Inferior parietal cortex (tissue), 1 donor: ENCODE measurements around the gene CSGALNACT2.
"Not testable (repeated sequence)": the region's sequence is repeated elsewhere in the genome, so short reads cannot be mapped to it uniquely, and the experiment has no call there.

Experiments
- DNase-seq: peaks from one replicate; pipeline ENCODE4 v3.0.0-alpha.2; 2016; ENCODE audit errors: extremely low spot score

The CSGALNACT2 gene, protein sequence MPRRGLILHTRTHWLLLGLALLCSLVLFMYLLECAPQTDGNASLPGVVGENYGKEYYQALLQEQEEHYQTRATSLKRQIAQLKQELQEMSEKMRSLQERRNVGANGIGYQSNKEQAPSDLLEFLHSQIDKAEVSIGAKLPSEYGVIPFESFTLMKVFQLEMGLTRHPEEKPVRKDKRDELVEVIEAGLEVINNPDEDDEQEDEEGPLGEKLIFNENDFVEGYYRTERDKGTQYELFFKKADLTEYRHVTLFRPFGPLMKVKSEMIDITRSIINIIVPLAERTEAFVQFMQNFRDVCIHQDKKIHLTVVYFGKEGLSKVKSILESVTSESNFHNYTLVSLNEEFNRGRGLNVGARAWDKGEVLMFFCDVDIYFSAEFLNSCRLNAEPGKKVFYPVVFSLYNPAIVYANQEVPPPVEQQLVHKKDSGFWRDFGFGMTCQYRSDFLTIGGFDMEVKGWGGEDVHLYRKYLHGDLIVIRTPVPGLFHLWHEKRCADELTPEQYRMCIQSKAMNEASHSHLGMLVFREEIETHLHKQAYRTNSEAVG

DNA sequence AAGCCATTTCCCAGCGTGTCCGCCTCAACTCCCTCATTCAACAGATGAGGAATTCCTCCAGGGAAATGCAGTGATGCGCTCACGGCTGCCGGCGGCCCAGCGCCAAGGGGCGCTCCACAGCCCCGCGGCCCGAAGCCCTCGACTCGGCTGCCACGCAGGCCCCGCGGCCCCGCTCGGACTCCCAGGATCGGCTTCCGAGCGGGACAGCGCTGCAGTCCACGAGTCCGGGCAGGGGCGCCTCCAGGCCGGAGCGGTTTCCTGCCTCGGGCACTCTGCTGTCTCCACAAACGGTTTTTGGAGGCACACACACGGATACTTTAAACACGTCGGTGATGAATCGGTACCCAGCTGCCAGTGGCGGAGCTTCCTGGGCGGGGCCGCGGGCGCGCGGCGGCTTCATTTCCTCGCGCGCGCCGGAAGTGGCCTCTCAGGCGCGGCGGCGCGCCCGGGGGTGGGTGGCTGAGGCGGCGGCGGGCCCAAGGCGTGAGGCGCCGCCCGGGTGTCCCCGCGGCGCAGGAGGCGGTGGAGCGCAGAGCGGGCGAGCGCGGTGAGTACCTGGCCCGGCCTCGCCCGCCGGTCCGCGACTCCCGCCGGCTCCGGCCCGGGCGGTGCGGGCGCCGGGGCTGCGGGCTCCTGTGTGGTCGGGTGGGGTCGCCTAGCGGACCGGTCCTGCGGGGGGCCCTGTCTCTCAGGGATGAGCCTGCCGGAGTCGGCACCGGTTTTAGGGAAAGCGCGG lies at the start of gene CSGALNACT2:
TSS of gene CSGALNACT2 (plus strand) at position 425 of the 736 bp plus-strand sequence. CDS start 16,705 bp downstream, outside the sequence.
- DNase-seq: peak; percentile 81

DNA sequence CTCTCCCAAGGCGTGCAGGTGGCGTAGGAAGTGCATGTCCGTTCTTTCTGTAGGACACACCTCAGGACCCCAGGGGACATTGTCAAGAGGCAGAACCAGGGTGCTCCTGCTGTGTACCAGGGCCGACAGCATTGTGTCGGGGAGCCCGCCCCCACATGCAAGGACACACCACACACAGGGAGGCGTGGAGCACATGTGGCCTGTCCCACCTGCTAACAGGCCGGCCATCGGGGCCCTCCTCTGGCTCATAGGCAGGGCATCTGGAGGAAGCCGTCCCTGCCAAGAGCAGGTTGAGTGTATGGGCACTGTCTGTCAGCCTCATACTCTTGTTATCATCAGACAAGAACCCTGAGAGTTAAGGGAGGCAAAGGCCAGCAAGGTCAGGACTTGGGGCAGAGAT lies 48.7 kb upstream of the CSGALNACT2 start:
- DNase-seq: no peak

DNA sequence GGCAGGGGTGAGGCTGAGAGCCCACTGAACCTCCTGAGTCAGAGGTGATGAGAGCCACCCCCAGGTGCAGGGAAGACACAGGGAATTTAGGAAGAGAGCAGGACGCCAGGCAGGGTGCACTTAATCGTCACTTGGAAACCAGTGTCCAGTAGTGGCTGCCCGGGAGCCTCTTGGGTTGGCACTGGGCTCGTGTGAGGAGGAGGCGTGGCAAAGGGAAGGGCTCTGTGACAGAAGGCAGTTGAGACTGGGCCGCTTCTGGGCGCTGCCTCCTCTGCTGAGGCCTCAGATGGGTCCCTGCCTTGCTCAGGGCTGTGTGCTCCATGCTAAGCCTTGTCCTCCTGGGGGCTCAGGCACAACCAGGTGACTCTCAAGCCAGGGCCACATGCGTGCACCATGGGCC lies 48.1 kb upstream of the CSGALNACT2 start:
- no peak for DNase-seq

DNA sequence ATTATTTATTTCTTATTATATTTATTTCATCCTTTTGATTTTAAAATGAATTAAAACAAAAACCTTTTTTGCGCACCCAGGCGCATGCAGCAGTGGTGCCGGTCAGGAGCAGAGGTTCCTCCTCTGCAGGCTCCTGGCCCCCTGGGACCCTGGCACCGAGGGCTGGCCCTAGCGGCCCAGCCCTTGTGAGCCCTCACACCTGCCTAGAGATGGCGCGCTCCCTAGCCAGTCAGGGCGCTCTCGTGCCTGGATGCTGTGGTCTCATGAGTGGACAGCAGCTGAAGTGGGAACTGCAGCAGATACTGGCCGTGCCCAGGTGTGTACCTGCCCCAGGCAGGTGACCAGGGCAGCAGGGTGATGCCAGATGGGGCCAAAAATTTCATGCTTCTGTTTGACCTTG lies 47.6 kb upstream of the CSGALNACT2 start:
- DNase-seq: no peak

DNA sequence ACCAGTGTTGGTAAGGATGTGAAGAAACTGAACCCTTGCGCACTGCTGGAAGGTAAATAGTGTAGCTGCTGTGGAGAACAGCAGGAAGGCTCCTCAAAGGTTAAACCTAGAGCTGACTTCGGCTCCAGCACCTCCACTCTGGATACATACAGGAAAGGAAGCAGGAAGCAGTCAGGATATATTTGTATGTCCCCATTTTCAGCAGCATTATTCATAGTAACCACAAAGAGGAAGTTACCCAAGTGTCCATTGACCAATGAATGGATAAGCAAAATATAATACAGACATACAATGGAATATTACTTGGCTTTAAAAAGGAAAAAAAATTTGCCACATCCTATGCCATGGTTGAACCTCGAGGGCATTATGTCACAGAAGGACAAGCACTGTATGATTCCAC lies 46.4 kb upstream of the CSGALNACT2 start:
- no peak for DNase-seq

DNA sequence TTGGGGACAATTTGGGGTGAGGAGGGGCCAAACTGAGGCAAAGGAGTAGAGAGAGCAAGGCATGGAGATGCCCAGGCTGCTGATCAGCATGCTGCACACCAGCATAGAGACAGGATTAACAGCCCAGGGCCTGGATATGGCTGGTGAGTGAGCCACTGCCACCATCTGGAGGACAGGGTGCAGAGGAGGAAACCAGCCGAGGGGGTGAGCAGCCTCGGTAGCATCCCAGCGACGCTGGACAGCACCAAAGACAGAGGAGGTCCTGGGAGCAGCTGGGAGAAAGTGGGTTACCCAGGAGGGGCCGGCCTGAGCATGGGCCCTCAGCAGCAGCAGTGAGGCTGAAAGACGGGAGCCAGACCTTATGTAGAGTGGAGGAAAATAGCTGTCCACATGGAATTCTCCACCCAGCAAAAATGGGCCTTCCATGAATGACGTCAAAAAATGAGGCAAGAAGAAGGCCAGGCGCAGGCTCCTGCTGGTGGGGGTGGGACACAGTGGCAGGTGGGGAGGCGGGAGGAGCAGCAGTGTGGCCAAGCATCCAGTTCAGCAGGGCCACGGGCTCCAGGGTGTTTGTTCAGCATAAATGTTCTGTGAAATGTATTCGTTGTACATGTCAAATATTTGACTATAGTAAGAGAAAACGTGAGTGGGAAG lies 44.7 kb upstream of the CSGALNACT2 start:
- no peak for DNase-seq

DNA sequence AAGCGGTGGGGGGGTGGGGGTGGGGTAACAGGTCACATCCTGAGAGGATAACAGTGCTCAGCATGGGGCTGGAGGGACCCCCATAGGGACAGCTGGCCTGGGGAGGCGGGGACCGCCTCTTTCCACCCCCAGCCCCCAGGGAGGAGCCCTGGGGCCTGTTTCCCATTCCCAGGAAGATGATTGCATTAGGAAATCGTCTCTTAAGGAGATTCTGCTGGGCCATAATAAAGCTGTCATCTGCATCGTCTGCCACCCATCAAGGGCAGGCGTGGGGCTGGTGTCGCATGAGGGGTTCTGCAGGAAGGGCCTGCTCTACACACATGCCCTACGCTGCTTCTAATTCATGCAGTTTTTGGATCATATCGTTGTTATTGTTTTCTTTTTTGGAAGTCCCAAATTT lies 44.2 kb upstream of the CSGALNACT2 start:
- no peak for DNase-seq

DNA sequence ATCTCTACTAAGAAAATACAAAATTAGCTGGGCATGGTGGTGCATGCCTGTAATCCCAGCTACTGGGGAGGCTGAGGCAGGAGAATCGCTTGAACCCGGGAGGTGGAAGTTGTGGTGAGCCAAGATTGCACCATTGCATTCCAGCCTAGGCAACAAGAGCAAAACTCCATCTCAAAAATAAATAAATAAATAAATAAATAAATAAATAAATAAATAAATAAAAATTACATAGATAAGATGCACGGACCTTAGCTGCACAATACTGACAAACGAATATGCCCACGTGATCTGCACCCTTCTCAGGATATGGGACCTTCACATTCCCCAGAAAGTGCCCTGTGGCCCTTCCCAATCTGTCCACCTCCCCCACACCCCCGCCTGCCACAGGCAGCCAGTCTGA lies 38.9 kb upstream of the CSGALNACT2 start:
- not testable (repeated sequence) for DNase-seq

DNA sequence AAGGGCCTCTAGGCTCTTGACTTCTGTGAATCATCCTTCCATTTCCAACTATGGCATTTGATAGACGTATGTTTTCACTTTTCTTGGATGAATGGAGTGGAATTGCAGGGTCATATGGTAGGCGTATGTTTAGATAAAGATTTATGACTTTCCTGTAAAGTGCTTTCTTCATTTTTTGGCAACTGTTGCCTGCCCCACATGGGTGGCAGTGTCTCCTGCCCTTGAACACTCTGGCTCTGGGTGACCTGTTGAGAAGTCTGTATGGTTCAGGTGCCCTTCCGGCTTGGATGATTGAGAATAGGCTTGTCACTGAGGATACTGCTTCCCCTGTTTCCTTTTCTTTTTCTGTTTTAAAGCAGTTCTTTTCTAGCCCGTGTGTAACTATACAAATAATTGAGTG lies 38.3 kb upstream of the CSGALNACT2 start:
- DNase-seq: no peak

DNA sequence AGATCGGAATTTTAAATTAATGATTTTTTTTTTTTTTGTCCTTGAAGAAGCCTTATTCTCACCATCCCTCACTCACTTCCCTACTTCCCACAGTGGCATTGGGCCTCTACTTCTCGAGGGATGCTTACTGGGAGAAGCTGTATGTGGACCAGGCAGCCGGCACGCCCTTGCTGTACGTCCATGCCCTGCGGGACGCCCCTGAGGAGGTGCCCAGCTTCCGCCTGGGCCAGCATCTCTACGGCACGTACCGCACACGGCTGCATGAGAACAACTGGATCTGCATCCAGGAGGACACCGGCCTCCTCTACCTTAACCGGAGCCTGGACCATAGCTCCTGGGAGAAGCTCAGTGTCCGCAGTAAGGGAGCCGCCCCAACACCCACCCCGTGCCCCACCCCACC lies 37.9 kb upstream of the CSGALNACT2 start:
- DNase-seq: no peak

DNA sequence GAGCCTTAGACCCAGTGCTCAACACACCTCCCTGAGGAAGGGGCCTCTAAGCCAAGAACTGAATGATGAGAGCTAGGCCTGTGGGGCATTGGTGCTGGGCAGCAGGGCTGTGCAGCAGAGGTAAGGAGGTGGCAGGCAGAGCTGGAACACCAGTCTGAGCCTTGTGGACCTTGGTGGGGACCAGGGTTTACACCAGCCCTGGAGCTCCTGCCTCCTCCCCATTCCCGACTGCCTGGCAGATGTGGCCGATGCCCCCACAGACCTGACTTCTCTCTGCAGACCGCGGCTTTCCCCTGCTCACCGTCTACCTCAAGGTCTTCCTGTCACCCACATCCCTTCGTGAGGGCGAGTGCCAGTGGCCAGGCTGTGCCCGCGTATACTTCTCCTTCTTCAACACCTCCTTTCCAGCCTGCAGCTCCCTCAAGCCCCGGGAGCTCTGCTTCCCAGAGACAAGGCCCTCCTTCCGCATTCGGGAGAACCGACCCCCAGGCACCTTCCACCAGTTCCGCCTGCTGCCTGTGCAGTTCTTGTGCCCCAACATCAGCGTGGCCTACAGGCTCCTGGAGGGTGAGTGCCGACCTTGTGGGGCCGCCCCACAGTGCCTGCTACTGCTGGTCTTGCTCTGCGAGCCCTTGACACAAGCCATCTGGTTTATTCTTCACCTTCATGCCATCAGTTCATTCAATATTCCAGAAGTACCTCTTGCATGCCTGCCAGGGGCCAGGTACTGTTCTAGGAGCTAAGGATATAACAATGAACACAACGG lies 36.0 kb upstream of the CSGALNACT2 start:
- DNase-seq: no peak

DNA sequence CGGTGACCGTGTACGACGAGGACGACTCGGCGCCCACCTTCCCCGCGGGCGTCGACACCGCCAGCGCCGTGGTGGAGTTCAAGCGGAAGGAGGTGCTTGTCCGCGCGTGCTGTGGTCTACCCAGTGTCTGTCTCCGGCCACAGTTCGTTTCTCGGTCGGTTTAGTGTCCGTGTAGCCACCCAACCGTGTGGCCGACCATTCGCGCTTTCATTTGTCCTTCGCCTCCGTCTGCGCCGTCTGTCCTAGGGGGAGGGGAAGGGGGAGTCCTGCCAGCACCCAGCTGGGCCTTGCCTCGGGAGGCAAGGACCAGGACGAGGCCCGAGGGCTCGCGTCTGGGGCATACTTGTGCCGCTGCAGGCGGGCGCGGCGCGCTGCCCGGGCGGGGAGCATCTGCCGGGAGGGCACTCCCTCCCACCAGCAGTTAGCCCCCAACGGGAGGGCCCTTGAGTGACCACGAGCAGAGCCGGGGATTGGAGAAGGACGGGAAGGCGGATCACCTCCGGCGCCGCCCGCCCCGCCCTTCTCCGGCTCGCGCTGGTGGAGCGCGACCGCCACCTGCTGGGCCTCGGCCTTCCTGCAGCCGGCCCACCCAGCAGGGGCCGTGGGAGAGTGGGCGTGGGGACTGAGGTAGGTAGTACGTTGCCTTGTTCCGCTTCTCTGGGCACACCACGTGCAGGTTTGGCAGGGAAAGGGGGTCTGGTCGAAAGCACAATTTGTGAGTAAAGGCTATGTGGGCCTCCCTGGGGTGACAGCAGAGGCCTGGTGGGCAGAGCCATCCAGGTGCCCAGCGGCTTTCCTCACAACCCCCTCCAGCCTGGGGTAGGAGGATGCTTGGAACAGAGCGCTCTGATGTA lies 32.9 kb upstream of the CSGALNACT2 start:
- DNase-seq: peak; percentile 64

DNA sequence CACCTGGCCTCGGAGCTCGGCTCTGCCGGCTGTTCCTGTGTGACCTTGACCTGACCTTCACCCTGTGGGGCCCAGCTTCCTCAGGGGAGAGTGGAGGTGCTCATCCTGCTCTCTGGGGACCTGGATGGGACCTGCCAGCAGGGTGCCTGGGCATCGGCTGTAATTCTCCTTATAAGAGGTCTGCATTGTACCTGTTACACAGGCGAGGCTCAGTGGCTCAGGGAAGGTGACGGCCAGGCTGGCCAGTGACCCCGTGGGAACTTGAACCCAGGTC lies 32.4 kb upstream of the CSGALNACT2 start:
- no peak for DNase-seq

DNA sequence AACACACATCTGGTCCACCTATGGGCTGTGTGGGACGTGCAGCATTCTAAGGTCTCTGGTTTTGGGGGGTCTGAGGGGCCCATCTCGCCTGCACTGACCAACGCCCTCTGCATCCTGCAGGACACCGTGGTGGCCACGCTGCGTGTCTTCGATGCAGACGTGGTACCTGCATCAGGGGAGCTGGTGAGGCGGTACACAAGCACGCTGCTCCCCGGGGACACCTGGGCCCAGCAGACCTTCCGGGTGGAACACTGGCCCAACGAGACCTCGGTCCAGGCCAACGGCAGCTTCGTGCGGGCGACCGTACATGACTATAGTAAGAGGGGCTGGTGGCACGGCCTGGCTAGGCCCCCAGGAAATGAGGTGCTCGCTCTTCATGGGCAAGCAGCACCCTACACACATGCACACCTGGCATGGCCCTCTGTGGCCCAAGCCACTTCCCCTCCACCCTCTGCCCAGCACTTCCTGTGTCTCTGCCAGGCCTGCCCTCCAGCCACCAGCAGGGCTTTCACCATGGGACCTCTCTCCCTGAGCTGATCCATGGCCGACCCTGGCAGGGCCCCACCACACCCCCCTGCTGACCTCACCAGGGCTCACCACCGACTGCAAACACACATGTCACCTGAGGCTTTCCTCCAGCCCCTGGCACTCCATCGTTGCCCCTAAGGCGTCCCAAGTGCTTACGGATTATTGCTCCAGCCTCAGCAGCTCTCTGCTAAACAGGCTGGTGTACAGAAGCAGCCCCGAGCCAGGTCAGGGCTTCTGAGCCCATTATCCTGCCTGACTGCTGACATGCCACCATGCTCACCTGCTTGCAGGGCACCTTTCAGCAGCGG lies 31.8 kb upstream of the CSGALNACT2 start:
- DNase-seq: no peak

DNA sequence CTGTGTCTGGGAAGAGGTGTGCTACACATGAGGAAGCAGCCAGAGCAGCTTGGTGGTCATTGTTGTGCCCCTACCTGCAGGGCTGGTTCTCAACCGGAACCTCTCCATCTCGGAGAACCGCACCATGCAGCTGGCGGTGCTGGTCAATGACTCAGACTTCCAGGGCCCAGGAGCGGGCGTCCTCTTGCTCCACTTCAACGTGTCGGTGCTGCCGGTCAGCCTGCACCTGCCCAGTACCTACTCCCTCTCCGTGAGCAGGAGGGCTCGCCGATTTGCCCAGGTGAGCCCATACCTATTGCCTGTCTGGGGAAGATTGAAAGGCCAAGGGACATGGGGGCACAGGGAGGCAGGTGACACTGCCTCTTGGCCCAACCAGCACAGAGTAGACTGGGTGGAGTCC lies 29.3 kb upstream of the CSGALNACT2 start:
- no peak for DNase-seq

DNA sequence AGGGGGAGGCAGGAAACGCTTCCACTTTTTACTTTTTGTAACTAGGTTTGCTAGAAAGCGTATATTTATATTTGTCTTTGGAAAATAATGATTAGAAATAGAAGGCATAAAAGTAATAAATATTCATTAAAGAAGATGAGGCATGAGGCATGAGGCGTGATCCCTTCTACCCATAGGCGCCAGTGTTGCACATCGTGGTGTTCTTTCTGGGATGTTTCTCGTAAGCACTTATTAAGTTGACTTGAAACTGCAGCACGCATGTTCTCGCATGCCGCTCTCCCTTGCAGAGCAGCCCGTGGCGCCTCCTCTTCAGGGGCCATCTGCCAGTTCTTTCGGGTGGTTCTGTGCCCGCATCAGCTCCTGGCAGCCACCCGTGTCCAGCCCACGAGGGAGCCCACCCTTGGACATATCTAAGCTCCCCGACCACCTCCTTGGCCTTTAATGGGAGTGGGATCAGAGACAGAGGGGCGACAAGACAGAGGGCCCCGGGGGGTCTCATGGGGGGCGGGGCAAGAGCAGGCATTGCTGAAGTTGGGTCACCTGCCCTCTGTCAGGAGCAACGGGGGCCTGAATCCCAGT lies 28.5 kb upstream of the CSGALNACT2 start:
- no peak for DNase-seq

DNA sequence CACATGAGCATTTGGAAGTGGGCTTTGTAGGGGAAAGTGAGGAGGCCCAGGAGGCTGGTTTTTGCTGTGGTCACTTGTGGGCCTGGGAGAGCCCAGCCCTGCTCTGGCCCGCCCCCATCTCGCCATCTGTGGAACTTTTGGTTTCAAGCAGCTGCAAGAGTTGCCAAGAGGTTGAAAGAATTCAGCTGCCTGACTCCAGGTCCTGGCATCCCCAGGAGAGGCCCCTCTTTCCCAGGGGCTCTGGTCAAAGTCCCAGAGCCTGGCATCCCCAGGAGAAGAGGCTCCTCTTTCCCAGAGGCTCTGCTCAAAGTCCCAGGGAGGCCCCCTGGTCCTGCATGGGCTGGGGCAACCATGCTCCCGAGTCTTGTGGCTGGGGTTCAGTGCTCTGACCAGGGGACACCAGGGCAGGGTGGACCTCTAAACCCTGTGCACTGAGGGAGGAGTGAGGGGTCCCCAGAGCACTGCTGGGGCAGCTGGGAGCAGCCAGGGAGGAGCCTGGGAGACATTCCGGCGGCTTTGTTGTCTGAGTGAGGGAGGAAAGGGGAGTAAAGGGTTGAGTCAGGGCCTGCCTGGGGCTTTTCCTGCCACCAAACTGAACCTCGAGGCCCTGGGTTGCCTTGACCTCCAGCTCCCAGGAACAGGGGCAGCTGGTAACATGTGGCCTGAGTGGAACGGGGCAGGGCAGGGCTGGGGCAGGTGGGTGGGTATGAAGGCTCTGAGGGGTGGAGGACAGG lies 27.7 kb upstream of the CSGALNACT2 start:
- DNase-seq: no peak

DNA sequence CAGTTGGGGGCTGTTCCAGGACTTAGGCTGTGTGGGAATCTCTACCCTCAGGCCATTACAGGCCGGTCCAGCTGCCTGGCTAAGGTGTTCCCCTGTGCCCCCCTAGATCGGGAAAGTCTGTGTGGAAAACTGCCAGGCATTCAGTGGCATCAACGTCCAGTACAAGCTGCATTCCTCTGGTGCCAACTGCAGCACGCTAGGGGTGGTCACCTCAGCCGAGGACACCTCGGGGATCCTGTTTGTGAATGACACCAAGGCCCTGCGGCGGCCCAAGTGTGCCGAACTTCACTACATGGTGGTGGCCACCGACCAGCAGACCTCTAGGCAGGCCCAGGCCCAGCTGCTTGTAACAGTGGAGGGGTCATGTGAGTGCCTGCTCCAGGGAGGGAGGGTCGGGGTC lies 27.1 kb upstream of the CSGALNACT2 start:
- DNase-seq: no peak
